COLO668 (cell line): Measurements from ENCODE around the gene SULT1C3.
A peak's percentile ranks its signal among the peaks of the same experiment; 100 is the strongest.
"Not testable (repeated sequence)": the region's sequence is repeated elsewhere in the genome, so short reads cannot be mapped to it uniquely, and the experiment has no call there.

ENCODE experiments used
- DNase-seq: peaks from one replicate; lab custom pipeline; 2025; ENCODE audit not compliant: unreplicated experiment; lab: John Stamatoyannopoulos, UW

The SULT1C3 gene

GRCh38 chr2:108243566-108243965, 3.8 kb downstream of the SULT1C3 start:
- DNase-seq = no peak

- no peak for DNase-seq
These were observed 5.1 kb downstream of the SULT1C3 start for GRCh38 chr2:108244667-108245414.

GRCh38 chr2:108253106-108253505, 13.3 kb downstream of the SULT1C3 start:
- DNase-seq = no peak

GRCh38 chr2:108257757-108258331, 18.1 kb downstream of the SULT1C3 start:
- DNase-seq = no peak

GRCh38 chr2:108260773-108261172, 21.0 kb downstream of the SULT1C3 start:
- no peak for DNase-seq

GRCh38 chr2:108262036-108262435, 22.3 kb downstream of the SULT1C3 start:
- DNase-seq = no peak

GRCh38 chr2:108263401-108263800, 23.6 kb downstream of the SULT1C3 start:
- DNase-seq = peak; percentile 5

GRCh38 chr2:108266218-108266617, 26.4 kb downstream of the SULT1C3 start:
- no peak for DNase-seq

- no peak for DNase-seq
These were observed 27.3 kb downstream of the SULT1C3 start for GRCh38 chr2:108267101-108267500.

GRCh38 chr2:108268001-108268400, 28.2 kb downstream of the SULT1C3 start:
- no peak for DNase-seq

- DNase-seq = no peak
These were observed 30.6 kb downstream of the SULT1C3 start for GRCh38 chr2:108270346-108270745.

- DNase-seq = no peak
These were observed 31.2 kb downstream of the SULT1C3 start for GRCh38 chr2:108270768-108271506.

- peak; percentile 26 for DNase-seq
These were observed 32.0 kb downstream of the SULT1C3 start for GRCh38 chr2:108271691-108272253.

GRCh38 chr2:108278631-108279030, 38.9 kb downstream of the SULT1C3 start:
- no peak for DNase-seq

GRCh38 chr2:108279468-108279867, 39.7 kb downstream of the SULT1C3 start:
- DNase-seq = no peak

GRCh38 chr2:108280466-108280865, 40.7 kb downstream of the SULT1C3 start:
- DNase-seq = no peak

GRCh38 chr2:108284566-108284965, 44.8 kb downstream of the SULT1C3 start:
- DNase-seq = not testable (repeated sequence)

- DNase-seq = no peak
These were observed 45.8 kb downstream of the SULT1C3 start for GRCh38 chr2:108285616-108286015.

GRCh38 chr2:108287169-108287568, 47.4 kb downstream of the SULT1C3 start:
- no peak for DNase-seq

GRCh38 chr2:108288534-108289106, 48.9 kb downstream of the SULT1C3 start, which contains the start of gene SULT1C2:
SULT1C2 (plus strand) TSS chr2:108288895; CDS start chr2:108293668, 4,773 bp downstream.
- peak; percentile 74 for DNase-seq

- no peak for DNase-seq
These were observed 54.1 kb downstream of the SULT1C3 start for GRCh38 chr2:108293850-108294249.
